Measurements from ENCODE around the gene BIN1.

The BIN1 gene

DNA sequence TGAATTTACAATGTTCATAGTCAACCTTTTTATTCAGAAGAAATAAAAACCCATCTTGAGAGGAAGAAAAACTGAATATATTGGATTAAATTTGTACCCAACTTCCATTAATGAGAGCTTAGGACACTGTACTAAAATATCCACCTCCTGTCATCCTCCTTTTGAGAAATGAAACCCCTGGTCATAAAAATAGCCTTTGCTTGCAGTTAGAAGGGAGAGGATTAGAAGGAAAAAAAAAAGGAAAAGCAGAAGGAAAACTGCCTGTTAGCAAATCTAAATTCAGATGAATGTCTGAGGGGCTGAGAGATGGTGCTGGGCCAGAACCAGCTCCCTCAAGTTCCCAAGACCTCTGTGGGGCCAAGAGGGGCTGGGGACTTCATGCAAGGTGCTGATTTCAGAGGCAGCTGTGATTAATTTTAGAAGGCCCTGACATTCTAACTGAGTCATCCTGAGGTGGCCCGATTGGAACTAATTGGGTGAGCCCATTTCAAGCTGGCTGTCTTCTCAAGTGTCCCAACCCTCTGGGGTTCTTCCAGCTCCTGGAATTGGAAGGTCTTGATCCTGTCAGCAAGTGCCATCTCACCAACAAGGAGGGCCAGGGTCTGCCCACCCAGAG lies 38.4 kb upstream of the BIN1 start:
- H3K27ac ChIP-seq (ENCODE audit: low read depth, low read length), result no peak overlapping the region

GRCh38 chr2:127143841-127144782 lies 37.2 kb upstream of the BIN1 start:
- Histone ChIP-seq H3K36me3 (ENCODE audit: control insufficient read depth in 1 of 2, insufficient read depth in 2 of 2, low read length in 2 of 2) (no peaks in the 10 kb centered on the region), H3K27ac (ENCODE audit: low read depth, low read length) (no peak overlapping the region), H3K9me3 (ENCODE audit: control insufficient read depth in 1 of 2, low read length in 2 of 2) (no peaks in the 10 kb centered on the region), H3K4me1 (ENCODE audit: control insufficient read depth in 1 of 2, insufficient read depth in 2 of 2, low read length in 2 of 2) (no peaks in the 10 kb centered on the region), H3K4me3 (ENCODE audit: low read depth in 1 of 2, low read length in 2 of 2) (no peak overlapping the region), H3K27me3 (ENCODE audit: control insufficient read depth in 1 of 2, insufficient read depth in 2 of 2, low read length in 2 of 2) (no peaks in the 10 kb centered on the region), H3K9ac (ENCODE audit: low read depth in 1 of 2, low read length in 2 of 2) (no peak overlapping the region)

More for the DNA sequence above, 38.4 kb upstream of the BIN1 start:
- no peaks in the 10 kb centered on the region for H3K36me3 ChIP-seq (ENCODE audit: control insufficient read depth in 1 of 2, insufficient read depth in 2 of 2, low read length in 2 of 2)
- no peak overlapping the region for H3K4me3 ChIP-seq (ENCODE audit: low read depth in 1 of 2, low read length in 2 of 2)
- H3K27me3 ChIP-seq (ENCODE audit: control insufficient read depth in 1 of 2, insufficient read depth in 2 of 2, low read length in 2 of 2), result no peaks in the 10 kb centered on the region
- H3K9ac ChIP-seq (ENCODE audit: low read depth in 1 of 2, low read length in 2 of 2), result no peak overlapping the region
- H3K4me1 ChIP-seq (ENCODE audit: control insufficient read depth in 1 of 2, insufficient read depth in 2 of 2, low read length in 2 of 2), result no peaks in the 10 kb centered on the region
- H3K9me3 ChIP-seq (ENCODE audit: control insufficient read depth in 1 of 2, low read length in 2 of 2), result no peaks in the 10 kb centered on the region

- no peak overlapping the region for H3K27ac ChIP-seq (ENCODE audit: low read depth, low read length)
- H3K4me3 ChIP-seq (ENCODE audit: low read depth in 1 of 2, low read length in 2 of 2), result no peak overlapping the region
- H3K9me3 ChIP-seq (ENCODE audit: control insufficient read depth in 1 of 2, low read length in 2 of 2), result no peaks in the 10 kb centered on the region
- no peaks in the 10 kb centered on the region for H3K4me1 ChIP-seq (ENCODE audit: control insufficient read depth in 1 of 2, insufficient read depth in 2 of 2, low read length in 2 of 2)
- H3K9ac ChIP-seq (ENCODE audit: low read depth in 1 of 2, low read length in 2 of 2), result no peak overlapping the region
- H3K36me3 ChIP-seq (ENCODE audit: control insufficient read depth in 1 of 2, insufficient read depth in 2 of 2, low read length in 2 of 2), result no peaks in the 10 kb centered on the region
- no peaks in the 10 kb centered on the region for H3K27me3 ChIP-seq (ENCODE audit: control insufficient read depth in 1 of 2, insufficient read depth in 2 of 2, low read length in 2 of 2)
Measured at GRCh38 chr2:127142663-127143630, 36.0 kb upstream of the BIN1 start.

DNA sequence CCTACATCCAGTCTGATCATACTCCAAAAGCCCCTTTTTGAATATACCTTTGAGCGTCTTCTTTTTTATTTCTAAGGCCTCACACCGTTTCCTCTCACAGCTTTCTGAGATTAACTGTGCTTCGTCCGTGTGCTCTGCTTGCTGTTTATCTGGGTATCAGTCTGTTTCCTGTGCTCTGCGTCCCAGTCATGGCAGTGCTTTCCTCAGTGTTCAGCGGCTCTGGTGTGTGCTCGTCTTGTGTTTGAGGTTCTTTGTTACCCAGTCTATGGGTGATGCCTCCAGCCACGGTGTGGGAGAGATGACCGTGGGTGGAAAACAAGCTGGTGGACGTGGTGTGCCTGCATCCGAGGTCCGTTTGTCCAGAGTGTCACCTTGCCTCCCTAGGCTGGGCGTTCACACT lies 33.6 kb upstream of the BIN1 start:
- Histone ChIP-seq H3K9me3 (ENCODE audit: control insufficient read depth in 1 of 2, low read length in 2 of 2) (no peaks in the 10 kb centered on the region), H3K27ac (ENCODE audit: low read depth, low read length) (no peak overlapping the region), H3K4me1 (ENCODE audit: control insufficient read depth in 1 of 2, insufficient read depth in 2 of 2, low read length in 2 of 2) (no peaks in the 10 kb centered on the region), H3K9ac (ENCODE audit: low read depth in 1 of 2, low read length in 2 of 2) (no peak overlapping the region), H3K36me3 (ENCODE audit: control insufficient read depth in 1 of 2, insufficient read depth in 2 of 2, low read length in 2 of 2) (no peaks in the 10 kb centered on the region), H3K4me3 (ENCODE audit: low read depth in 1 of 2, low read length in 2 of 2) (no peak overlapping the region), H3K27me3 (ENCODE audit: control insufficient read depth in 1 of 2, insufficient read depth in 2 of 2, low read length in 2 of 2) (no peaks in the 10 kb centered on the region)

- Histone ChIP-seq H3K4me1 (ENCODE audit: control insufficient read depth in 1 of 2, insufficient read depth in 2 of 2, low read length in 2 of 2) (no peaks in the 10 kb centered on the region), H3K4me3 (ENCODE audit: low read depth in 1 of 2, low read length in 2 of 2) (no peak overlapping the region), H3K9me3 (ENCODE audit: control insufficient read depth in 1 of 2, low read length in 2 of 2) (no peaks in the 10 kb centered on the region), H3K9ac (ENCODE audit: low read depth in 1 of 2, low read length in 2 of 2) (no peak overlapping the region), H3K36me3 (ENCODE audit: control insufficient read depth in 1 of 2, insufficient read depth in 2 of 2, low read length in 2 of 2) (no peaks in the 10 kb centered on the region), H3K27ac (ENCODE audit: low read depth, low read length) (no peak overlapping the region), H3K27me3 (ENCODE audit: control insufficient read depth in 1 of 2, insufficient read depth in 2 of 2, low read length in 2 of 2) (no peaks in the 10 kb centered on the region)
Measured at GRCh38 chr2:127139766-127140165, 32.8 kb upstream of the BIN1 start.

GRCh38 chr2:127138281-127138680 lies 31.3 kb upstream of the BIN1 start:
- Histone ChIP-seq H3K36me3 (ENCODE audit: control insufficient read depth in 1 of 2, insufficient read depth in 2 of 2, low read length in 2 of 2) (no peaks in the 10 kb centered on the region), H3K4me3 (ENCODE audit: low read depth in 1 of 2, low read length in 2 of 2) (no peak overlapping the region), H3K27me3 (ENCODE audit: control insufficient read depth in 1 of 2, insufficient read depth in 2 of 2, low read length in 2 of 2) (no peaks in the 10 kb centered on the region), H3K9ac (ENCODE audit: low read depth in 1 of 2, low read length in 2 of 2) (no peak overlapping the region), H3K27ac (ENCODE audit: low read depth, low read length) (no peak overlapping the region), H3K9me3 (ENCODE audit: control insufficient read depth in 1 of 2, low read length in 2 of 2) (no peaks in the 10 kb centered on the region), H3K4me1 (ENCODE audit: control insufficient read depth in 1 of 2, insufficient read depth in 2 of 2, low read length in 2 of 2) (no peaks in the 10 kb centered on the region)

GRCh38 chr2:127137741-127138140 lies 30.8 kb upstream of the BIN1 start:
- H3K27ac ChIP-seq (ENCODE audit: low read depth, low read length), result no peak overlapping the region
- no peak overlapping the region for H3K9ac ChIP-seq (ENCODE audit: low read depth in 1 of 2, low read length in 2 of 2)
- no peaks in the 10 kb centered on the region for H3K4me1 ChIP-seq (ENCODE audit: control insufficient read depth in 1 of 2, insufficient read depth in 2 of 2, low read length in 2 of 2)
- no peaks in the 10 kb centered on the region for H3K27me3 ChIP-seq (ENCODE audit: control insufficient read depth in 1 of 2, insufficient read depth in 2 of 2, low read length in 2 of 2)
- H3K4me3 ChIP-seq (ENCODE audit: low read depth in 1 of 2, low read length in 2 of 2), result no peak overlapping the region
- H3K9me3 ChIP-seq (ENCODE audit: control insufficient read depth in 1 of 2, low read length in 2 of 2), result no peaks in the 10 kb centered on the region
- no peaks in the 10 kb centered on the region for H3K36me3 ChIP-seq (ENCODE audit: control insufficient read depth in 1 of 2, insufficient read depth in 2 of 2, low read length in 2 of 2)

- H3K36me3 ChIP-seq (ENCODE audit: control insufficient read depth in 1 of 2, insufficient read depth in 2 of 2, low read length in 2 of 2), result no peaks in the 10 kb centered on the region
- H3K9ac ChIP-seq (ENCODE audit: low read depth in 1 of 2, low read length in 2 of 2), result no peak overlapping the region
- no peak overlapping the region for H3K27ac ChIP-seq (ENCODE audit: low read depth, low read length)
- no peaks in the 10 kb centered on the region for H3K4me1 ChIP-seq (ENCODE audit: control insufficient read depth in 1 of 2, insufficient read depth in 2 of 2, low read length in 2 of 2)
- no peaks in the 10 kb centered on the region for H3K9me3 ChIP-seq (ENCODE audit: control insufficient read depth in 1 of 2, low read length in 2 of 2)
- no peaks in the 10 kb centered on the region for H3K27me3 ChIP-seq (ENCODE audit: control insufficient read depth in 1 of 2, insufficient read depth in 2 of 2, low read length in 2 of 2)
- H3K4me3 ChIP-seq (ENCODE audit: low read depth in 1 of 2, low read length in 2 of 2), result no peak overlapping the region
Measured at GRCh38 chr2:127137225-127137624, 30.3 kb upstream of the BIN1 start.

DNA sequence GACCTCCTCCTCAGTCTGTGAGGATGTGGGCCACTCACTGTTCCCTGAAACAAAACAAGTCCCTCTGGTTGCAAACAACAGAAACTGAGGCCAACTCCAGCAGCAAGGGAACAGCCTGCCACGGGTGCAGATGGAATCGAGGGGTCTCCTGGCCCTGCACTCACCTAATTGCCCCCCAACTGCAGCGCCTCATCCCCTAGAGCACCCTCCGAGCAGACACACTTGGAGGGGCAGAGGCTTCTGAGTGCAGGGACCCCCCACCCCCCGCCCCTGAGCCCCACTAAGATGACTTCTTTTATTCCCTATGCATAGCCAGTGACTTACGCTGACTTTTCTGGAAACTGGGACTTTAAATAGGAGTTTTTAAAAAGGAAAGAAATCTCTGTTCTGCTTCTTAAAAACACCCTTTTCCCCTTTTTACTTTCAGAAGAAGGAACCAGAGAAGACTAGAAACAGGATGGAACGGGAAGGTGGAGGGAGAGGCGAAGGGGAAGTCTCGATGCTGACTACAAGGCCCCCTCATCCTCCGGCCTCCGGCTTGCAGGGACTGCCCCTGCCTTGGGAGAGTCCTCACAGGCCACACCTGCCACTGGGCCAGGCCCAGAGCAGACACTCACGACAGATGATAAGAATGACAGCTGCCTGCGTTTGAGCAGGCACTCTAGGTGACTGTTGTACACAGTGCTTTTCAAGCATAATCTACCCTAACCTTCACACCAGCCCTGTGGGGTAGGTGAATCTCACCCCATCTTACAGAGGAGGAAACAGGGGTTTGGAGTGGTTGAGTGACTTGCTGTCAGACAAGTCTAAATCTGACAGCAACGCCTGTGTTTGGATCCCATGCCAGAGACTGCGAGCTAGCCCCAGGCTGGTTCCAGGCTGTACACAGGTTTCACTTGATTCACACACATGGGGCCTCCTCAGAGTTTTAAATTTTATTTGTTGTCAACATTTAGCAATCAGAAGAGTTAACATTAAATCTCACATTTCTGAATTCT lies 28.2 kb upstream of the BIN1 start:
- H3K9ac ChIP-seq (ENCODE audit: low read depth in 1 of 2, low read length in 2 of 2), result no peak overlapping the region
- no peaks in the 10 kb centered on the region for H3K4me1 ChIP-seq (ENCODE audit: control insufficient read depth in 1 of 2, insufficient read depth in 2 of 2, low read length in 2 of 2)
- H3K27me3 ChIP-seq (ENCODE audit: control insufficient read depth in 1 of 2, insufficient read depth in 2 of 2, low read length in 2 of 2), result no peaks in the 10 kb centered on the region
- H3K4me3 ChIP-seq (ENCODE audit: low read depth in 1 of 2, low read length in 2 of 2), result no peak overlapping the region
- H3K36me3 ChIP-seq (ENCODE audit: control insufficient read depth in 1 of 2, insufficient read depth in 2 of 2, low read length in 2 of 2), result no peaks in the 10 kb centered on the region
- H3K27ac ChIP-seq (ENCODE audit: low read depth, low read length), result no peak overlapping the region
- no peaks in the 10 kb centered on the region for H3K9me3 ChIP-seq (ENCODE audit: control insufficient read depth in 1 of 2, low read length in 2 of 2)

All from duodenal mucosa (tissue), 2 donors.